ENCODE measurements around the gene OR9G1. TPM values are rescaled to one million over a fixed set of nuclear protein-coding genes. Genes with fewer than 3 reads are reported as not detected.
"Not testable (repeated sequence)": the region's sequence is repeated elsewhere in the genome, so short reads cannot be mapped to it uniquely, and the experiment has no call there.

OR9G1 gene
- total RNA-seq, 3 donors from 2014 or later (not counting 1 experiment from before 2014, with no cell fraction given), result not detected

GRCh38 chr11:56670984-56671383 lies 27.9 kb upstream of the OR9G1 start:
- H3K4me1 ChIP-seq (ENCODE audit: control insufficient read depth, insufficient read depth, low read length), result no peaks in the 10 kb centered on the region
- Mint-ChIP-seq H3K27me3 (ENCODE audit: low read depth in 2 of 2) (no peaks in the 10 kb centered on the region), H3K27ac (no peak overlapping the region), H3K4me3 (no peak overlapping the region), H3K4me1 (no peaks in the 10 kb centered on the region), H3K9me3 (peaks cover 10 to 11% of the 10 kb centered on the region in 2 donors), H3K36me3 (no peaks in the 10 kb centered on the region)
- no peak overlapping the region for H3K4me3 ChIP-seq (ENCODE audit: low read length)
- DNase-seq, result no peak
- intact Hi-C loops (cut with micrococcal nuclease), result no loop called here
- TF ChIP-seq CTCF (IDR thresholded peaks at IDR 0.05), result no peak
- H3K36me3 ChIP-seq (ENCODE audit: control insufficient read depth, insufficient read depth, low read length), result no peaks in the 10 kb centered on the region
- ATAC-seq, result no peak
- no peaks in the 10 kb centered on the region for H3K27me3 ChIP-seq (ENCODE audit: control insufficient read depth, insufficient read depth, low read length)
- WGBS (ENCODE audit: insufficient coverage), result no CpG with 5 or more reads among the region's 2 CpGs
- H3K27ac ChIP-seq (ENCODE audit: low read length), result no peak overlapping the region
- no peaks in the 10 kb centered on the region for H3K9me3 ChIP-seq (ENCODE audit: control insufficient read depth, insufficient read depth, low read length)

- no peak overlapping the region for H3K4me3 Mint-ChIP-seq
- 57% methylated on average over 1 of the region's 1 CpG for WGBS (ENCODE audit: insufficient coverage)
- no peaks in the 10 kb centered on the region for H3K4me1 Mint-ChIP-seq
- ATAC-seq, result no peak
- no peak for DNase-seq
- no peak overlapping the region for H3K27ac Mint-ChIP-seq
- TF ChIP-seq CTCF (IDR thresholded peaks at IDR 0.05), result no peak
- H3K27ac ChIP-seq (ENCODE audit: low read length), result no peak overlapping the region
- H3K9me3 Mint-ChIP-seq, result peaks cover 10 to 11% of the 10 kb centered on the region in 2 donors
- no peaks in the 10 kb centered on the region for H3K36me3 ChIP-seq (ENCODE audit: control insufficient read depth, insufficient read depth, low read length)
- H3K4me3 ChIP-seq (ENCODE audit: low read length), result no peak overlapping the region
- H3K36me3 Mint-ChIP-seq, result no peaks in the 10 kb centered on the region
- H3K4me1 ChIP-seq (ENCODE audit: control insufficient read depth, insufficient read depth, low read length), result no peaks in the 10 kb centered on the region
- no peaks in the 10 kb centered on the region for H3K27me3 ChIP-seq (ENCODE audit: control insufficient read depth, insufficient read depth, low read length)
- intact Hi-C loops (cut with micrococcal nuclease), result no loop called here
- H3K27me3 Mint-ChIP-seq (ENCODE audit: low read depth in 2 of 2), result no peaks in the 10 kb centered on the region
- peaks cover 3% of the 10 kb centered on the region for H3K9me3 ChIP-seq (ENCODE audit: control insufficient read depth, insufficient read depth, low read length)
Observed at GRCh38 chr11:56688554-56689100, 10.3 kb upstream of the OR9G1 start.

GRCh38 chr11:56691179-56691578 lies 7.7 kb upstream of the OR9G1 start:
- 95% methylated on average over 2 of the region's 3 CpGs for WGBS (ENCODE audit: insufficient coverage)
- H3K4me1 Mint-ChIP-seq; DNase-seq; H3K27ac Mint-ChIP-seq; H3K9me3 ChIP-seq (ENCODE audit: control insufficient read depth, insufficient read depth, low read length); H3K27ac ChIP-seq (ENCODE audit: low read length); ATAC-seq; H3K4me3 Mint-ChIP-seq; H3K36me3 Mint-ChIP-seq; H3K27me3 ChIP-seq (ENCODE audit: control insufficient read depth, insufficient read depth, low read length); H3K36me3 ChIP-seq (ENCODE audit: control insufficient read depth, insufficient read depth, low read length); H3K4me3 ChIP-seq (ENCODE audit: low read length); intact Hi-C loops (cut with micrococcal nuclease); H3K27me3 Mint-ChIP-seq (ENCODE audit: low read depth in 2 of 2); H3K4me1 ChIP-seq (ENCODE audit: control insufficient read depth, insufficient read depth, low read length): not testable (repeated sequence)
- H3K9me3 Mint-ChIP-seq, result peaks cover 8 to 11% of the 10 kb centered on the region in 2 donors

- H3K9me3 Mint-ChIP-seq, result peaks cover 12 to 15% of the 10 kb centered on the region in 2 donors
- 100% methylated on average over 1 of the region's 2 CpGs for WGBS (ENCODE audit: insufficient coverage)
- no peak overlapping the region for H3K27ac ChIP-seq (ENCODE audit: low read length)
- no peak overlapping the region for H3K4me3 ChIP-seq (ENCODE audit: low read length)
- H3K9me3 ChIP-seq (ENCODE audit: control insufficient read depth, insufficient read depth, low read length), result peaks cover 3% of the 10 kb centered on the region
- intact Hi-C loops (cut with micrococcal nuclease), result no loop called here
- no peaks in the 10 kb centered on the region for H3K4me1 ChIP-seq (ENCODE audit: control insufficient read depth, insufficient read depth, low read length)
- H3K4me1 Mint-ChIP-seq, result no peaks in the 10 kb centered on the region
- ATAC-seq (no peak), DNase-seq (no peak)
- TF ChIP-seq CTCF (IDR thresholded peaks at IDR 0.05), result no peak
- no peaks in the 10 kb centered on the region for H3K27me3 Mint-ChIP-seq (ENCODE audit: low read depth in 2 of 2)
- H3K36me3 ChIP-seq (ENCODE audit: control insufficient read depth, insufficient read depth, low read length), result no peaks in the 10 kb centered on the region
- no peaks in the 10 kb centered on the region for H3K27me3 ChIP-seq (ENCODE audit: control insufficient read depth, insufficient read depth, low read length)
- H3K36me3 Mint-ChIP-seq, result no peaks in the 10 kb centered on the region
- H3K27ac Mint-ChIP-seq, result no peak overlapping the region
- H3K4me3 Mint-ChIP-seq, result no peak overlapping the region
Observed at GRCh38 chr11:56693428-56693827, 5.5 kb upstream of the OR9G1 start.
